Activated gamma-delta T cell treated with Interleukin-2 at 50 U/mL for 16 hours (primary cell): ENCODE measurements around the gene TMEM181.
"Not testable (repeated sequence)": the region's sequence is repeated elsewhere in the genome, so short reads cannot be mapped to it uniquely, and the experiment has no call there.

Experiments
- DNase-seq: peaks from one replicate; pipeline ENCODE4 v3.0.0-alpha.2; 2020

The TMEM181 gene

GRCh38 chr6:158643836-158644230, 83.9 kb downstream of the TMEM181 start:
- no peak for DNase-seq

- DNase-seq = peak; percentile 80
Observed at GRCh38 chr6:158644231-158645063, 84.6 kb downstream of the TMEM181 start, which contains the start of gene DYNLT1. DYNLT1 (minus strand) TSS chr6:158644743; CDS start chr6:158644708, 35 bp downstream.

- DNase-seq = no peak
Observed at GRCh38 chr6:158645064-158646022, 85.5 kb downstream of the TMEM181 start.

- DNase-seq = no peak
Observed at GRCh38 chr6:158646023-158646910, 86.4 kb downstream of the TMEM181 start.

DNA sequence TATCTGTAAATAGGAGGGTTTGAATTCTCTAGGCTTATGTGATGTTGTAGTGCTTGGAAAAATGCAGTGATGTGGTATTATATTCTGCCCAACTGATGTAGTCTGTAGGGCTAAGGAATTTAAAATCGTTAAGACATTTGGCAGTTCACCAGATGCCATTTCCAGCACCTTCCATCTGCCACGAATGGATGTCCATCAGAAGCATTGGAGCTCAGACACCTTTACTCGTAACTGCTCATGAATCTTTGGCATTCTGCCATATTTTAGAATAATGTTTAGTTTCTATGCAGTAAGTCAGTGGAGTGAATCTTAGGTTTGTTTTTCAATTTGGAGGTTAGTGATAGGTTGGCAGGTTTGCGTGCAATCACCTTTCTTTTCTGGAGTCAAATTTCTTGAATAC, 87.6 kb downstream of the TMEM181 start:
- DNase-seq = no peak

DNA sequence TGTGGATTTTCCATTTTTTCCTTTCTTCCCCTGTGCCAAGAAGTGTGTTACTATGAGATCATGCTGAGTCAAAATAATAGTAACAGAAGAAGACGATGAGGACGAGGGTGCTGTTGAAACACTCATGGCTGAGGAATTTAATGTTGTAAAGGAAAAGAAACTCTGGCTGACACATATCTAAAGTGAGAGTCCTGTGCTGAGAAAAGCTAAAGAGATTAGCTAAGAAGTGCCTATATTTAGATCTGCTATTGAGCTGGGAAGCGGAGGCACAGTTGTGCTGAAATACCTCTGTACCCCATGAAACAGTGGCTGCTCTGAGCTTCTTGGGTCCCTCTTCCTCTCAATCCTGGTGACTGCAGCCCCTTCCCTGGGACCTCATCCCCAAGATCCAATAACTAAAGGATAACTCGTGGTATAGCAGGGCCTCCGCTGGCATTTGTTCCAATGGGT, 88.8 kb downstream of the TMEM181 start:
- no peak for DNase-seq

DNA sequence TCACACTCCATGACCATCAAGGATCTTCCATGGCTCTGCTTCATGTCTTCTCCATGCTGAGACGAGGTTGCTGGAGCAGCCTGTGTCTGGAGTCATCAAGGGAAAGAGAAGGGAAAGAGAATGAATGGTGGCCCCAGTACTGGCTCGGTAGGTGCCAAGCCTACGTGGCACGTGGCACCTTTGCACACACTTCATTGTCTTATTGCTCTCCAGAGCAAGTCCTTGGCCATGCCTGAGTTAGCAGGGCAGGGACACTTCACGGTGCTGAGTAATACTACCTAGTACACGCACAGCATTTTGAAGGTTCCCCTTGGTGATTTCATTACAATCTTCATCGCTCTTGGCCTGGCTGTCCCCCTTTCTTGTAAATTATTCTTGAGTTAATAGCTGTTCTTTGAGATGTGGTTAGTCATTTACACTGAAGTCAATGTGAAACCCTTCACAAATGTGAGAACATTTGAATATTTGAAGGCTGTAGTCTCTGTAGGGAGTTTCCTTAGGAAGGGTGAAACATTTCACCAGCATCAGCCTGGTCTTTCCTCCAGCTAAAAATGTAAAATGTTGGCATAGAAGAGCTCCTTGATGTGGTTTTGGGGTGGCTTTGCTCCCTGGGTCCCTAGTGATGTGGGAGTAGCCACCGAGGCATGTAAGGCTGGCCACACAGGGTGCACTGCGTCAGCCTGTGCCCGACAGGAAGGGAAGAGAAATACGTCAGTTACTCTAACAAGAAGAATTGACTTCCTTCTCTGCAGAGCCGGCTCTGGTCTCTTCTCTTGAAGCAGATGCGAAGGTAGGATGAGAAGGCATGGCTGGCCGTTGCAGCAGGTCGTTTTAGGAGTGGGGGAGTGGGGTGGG, 89.6 kb downstream of the TMEM181 start, which contains the start of gene SYTL3:
SYTL3 (plus strand) TSS at position 766 of the 855 bp plus-strand sequence. CDS start 13,215 bp downstream, outside the sequence.
- DNase-seq = peak; percentile 52

GRCh38 chr6:158651981-158652737, 92.3 kb downstream of the TMEM181 start:
- not testable (repeated sequence) for DNase-seq

DNA sequence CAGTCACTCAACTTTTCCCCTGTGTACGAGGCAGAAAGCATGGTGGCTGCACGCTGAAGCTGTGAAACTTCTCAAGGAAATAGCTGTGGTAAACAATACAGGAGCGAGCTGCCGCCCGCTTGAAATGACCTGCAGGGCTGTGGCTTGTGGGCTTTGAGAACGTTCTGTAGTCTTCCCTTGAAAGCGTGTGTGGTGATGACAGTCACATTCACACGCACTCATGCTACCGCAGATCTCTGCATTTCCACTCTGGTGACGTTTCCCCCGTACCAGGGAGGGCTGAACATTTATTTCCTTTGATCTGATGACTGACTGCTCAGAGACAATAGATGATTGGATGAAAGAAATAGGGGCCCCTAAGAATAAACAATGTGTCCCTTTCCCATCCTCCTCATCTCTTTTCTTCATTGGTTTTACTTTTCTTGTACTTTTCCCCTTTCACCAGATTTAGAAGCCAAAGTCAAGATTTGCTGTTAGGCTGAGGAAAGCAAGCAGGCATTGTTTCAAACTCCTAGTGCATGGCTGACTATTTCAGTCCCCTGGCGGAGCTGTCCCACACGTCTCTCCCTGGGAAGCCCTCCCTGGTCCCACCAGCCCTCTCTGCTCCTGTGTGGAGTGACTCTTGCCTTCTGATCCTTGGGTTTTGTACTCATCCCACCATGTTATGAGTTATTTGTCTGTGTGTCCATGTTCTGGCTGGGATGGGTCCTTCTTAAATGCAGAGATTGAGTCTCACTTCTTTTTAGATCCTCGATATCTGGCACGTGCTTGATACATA, 93.9 kb downstream of the TMEM181 start:
- peak; percentile 86 for DNase-seq

GRCh38 chr6:158654498-158654897, 94.6 kb downstream of the TMEM181 start:
- no peak for DNase-seq

- no peak for DNase-seq
Observed at GRCh38 chr6:158654960-158655489, 95.1 kb downstream of the TMEM181 start.

GRCh38 chr6:158655569-158656450, 95.9 kb downstream of the TMEM181 start:
- no peak for DNase-seq

- not testable (repeated sequence) for DNase-seq
Observed at GRCh38 chr6:158656986-158657385, 97.1 kb downstream of the TMEM181 start.

- no peak for DNase-seq
Observed at GRCh38 chr6:158660333-158660754, 100.5 kb downstream of the TMEM181 start.

DNA sequence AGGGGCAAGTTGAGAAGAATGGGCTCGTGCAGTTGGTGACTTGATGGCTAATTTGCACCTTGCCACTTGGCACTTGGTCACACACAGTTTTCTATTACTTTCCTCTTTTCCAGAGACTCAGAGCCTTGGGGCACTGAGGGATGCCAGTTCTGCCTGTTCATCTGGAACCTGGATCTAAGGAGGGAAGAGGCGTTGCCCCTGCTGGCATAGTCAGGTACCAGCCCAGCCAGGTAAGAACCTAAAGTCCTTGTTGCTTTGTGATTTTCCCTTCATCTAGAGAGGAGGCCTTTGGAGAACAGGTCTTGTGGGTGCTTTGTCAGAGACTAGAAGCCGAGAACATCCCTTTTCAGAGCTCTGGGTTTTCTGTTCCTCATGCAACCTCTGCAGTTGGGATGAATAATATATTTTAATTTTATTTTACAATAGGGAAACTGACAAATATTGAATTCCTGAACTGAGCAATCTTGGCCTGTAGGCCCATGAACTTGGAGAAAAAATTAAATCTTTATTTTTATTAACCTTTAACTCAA, 101.3 kb downstream of the TMEM181 start:
- DNase-seq = no peak

DNA sequence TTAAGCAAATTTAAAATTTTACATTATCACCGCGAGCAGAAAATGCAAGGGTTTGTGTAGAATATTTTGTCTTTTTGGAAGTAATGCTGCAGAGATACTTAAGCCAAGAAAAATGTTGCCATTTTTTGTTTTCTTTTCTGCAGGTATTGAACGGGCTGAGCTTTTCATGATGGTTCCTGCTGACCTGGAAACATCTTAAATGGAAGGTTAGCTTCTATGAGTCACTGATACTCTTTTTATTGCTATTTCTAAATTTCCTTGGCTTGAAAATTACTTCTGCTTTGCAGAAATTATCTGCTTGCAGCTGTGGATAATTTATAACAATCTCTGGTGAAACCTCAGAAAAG, 102.7 kb downstream of the TMEM181 start:
- no peak for DNase-seq

DNA sequence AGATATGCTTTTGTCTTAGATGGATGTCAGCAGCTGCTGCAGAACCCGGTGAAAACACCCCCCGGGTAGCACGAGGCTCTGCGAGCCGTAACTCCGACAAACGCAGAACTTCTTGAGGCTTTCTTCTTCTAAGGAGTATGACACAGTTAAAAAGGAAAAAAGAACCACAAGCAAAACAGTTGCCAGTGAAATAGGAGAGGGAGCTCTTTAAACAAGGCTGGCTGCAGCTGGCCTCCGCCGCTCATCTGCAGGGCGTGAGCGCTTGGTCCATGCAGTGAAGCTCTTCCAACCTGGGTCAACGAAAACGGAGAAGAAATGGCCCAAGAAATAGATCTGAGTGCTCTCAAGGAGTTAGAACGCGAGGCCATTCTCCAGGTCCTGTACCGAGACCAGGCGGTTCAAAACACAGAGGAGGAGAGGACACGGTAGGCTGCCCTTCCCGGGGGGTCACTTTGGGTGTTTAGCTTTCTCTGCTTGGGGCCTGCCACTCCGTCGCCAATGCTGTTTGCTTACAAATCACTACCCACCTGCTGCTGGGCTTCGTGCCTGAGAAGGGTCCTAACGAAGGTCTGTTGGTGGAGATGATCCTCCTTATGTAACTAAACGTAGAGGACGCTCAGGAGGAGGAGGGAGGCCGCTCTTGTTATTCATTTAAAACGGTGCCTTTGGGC, 103.2 kb downstream of the TMEM181 start:
- no peak for DNase-seq
